NCI-H345 (cell line): ENCODE results near the gene RBM47.

Experiments used
- DNase-seq: peaks from one replicate; lab custom pipeline; 2025; lab: John Stamatoyannopoulos, UW

RBM47 gene

GRCh38 chr4:40586729-40587128 is 42.9 kb downstream of the RBM47 start:
- DNase-seq = no peak

DNA sequence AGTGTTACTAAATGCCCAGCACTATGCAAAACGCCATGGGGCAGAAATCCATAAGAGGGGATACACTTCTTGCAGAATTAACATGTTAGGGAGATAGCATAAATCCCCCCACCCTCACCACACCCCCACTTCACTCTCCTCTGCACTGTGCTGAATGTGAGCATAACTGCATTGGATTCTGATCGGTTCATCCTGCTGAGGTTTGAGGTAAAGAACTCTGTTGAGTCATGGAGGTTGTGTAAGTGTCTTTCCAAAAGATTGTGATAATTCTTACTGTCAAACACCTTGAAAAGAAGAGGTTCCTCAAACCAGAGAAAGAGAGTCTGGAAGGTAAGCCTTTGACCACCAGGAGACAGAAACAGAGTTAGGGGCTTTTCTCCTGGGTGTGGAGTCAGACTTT is 43.6 kb downstream of the RBM47 start:
- DNase-seq = no peak

GRCh38 chr4:40585201-40585799 is 44.4 kb downstream of the RBM47 start:
- DNase-seq = no peak

DNA sequence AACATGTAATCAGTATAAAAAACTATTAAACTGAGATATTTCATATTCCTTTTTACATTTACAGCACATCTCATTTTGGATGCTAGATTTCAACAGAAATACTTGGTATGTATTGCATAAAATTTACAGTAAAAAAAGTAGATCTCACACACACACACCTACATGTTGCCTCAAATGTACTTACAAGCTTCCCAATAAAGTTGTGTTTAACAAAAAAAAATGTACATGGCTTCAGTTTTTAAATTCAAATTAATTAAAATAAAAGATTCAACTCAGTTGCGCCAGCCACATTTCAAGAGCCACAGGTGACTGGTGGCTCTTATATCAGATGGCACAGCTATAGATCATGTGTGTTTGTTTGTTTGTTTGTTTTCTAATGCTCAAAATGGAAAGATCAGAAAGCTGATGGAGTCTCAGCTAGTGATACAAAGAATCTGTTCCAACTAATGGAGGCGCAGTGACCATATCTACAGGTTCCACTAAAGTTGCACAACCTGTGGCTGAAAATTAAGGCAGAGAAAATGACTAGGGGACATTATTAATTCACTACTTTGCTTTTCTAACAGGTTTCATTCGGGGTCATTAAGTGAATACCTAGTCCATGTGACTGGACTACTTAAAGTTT is 45.0 kb downstream of the RBM47 start:
- no peak for DNase-seq

DNA sequence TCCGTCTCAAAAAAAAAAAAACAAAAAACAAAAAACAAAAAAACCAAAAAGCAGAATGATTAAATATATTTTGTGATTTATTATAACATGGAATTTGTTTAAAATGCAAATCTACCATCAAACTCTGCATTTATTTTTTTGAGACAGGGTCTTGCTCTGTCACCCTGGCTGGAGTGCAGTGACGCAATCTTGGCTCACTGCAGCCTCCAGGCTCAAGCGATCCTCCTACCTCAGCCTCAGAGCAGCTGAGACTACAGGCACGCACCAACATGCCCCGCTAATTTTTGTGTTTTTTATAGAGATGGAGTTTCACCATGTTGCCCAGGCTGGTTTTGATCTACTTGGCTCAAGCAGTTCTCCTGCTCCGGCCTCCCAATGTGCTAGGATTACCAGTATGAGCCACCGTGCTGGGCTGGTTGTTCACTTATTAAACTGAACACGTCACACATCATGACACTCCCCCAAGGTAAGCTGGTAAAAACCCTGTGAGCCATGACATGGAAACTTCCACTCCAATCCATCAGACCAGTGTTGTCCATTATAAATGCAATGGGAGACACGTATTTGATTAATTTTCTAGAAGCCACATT is 45.7 kb downstream of the RBM47 start:
- no peak for DNase-seq

DNA sequence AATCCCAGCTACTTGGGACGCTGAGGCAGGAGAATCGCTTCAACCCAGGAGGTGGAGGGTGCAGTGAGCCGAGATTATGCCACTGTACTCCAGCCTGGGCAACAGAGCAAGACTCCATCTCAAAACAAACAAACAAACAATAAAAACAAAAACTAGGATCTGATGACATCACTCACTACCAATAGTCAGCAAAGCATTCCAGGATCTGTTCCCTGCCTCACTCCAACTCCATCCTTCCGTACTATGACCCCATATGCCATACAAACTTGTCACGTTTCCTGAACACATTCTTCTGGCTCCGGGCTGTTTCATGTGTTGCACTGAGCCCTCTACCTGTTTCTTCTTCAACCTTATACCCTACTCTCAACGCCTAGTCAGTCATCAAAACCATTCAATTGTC is 47.3 kb downstream of the RBM47 start:
- no peak for DNase-seq

GRCh38 chr4:40581254-40582140 is 48.2 kb downstream of the RBM47 start:
- no peak for DNase-seq

DNA sequence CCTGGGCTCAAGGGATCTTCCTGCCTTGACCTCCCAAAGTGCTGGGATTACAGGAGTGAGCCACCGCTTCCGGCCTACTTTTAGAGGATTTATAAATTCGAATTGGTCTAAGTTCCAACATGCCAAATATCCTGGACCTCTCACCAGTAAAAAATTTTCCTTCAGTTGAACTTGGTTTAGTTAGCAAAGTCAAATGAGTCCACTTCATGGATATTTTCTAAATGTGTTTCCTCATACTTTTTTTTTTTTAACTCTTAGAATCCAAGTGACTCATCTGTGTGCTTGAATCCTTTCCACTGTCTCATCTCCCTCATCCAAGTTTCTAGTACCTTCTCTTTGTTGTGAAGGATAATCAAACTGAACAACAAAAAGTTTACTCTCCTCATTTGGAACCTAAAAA is 49.7 kb downstream of the RBM47 start:
- DNase-seq = no peak

DNA sequence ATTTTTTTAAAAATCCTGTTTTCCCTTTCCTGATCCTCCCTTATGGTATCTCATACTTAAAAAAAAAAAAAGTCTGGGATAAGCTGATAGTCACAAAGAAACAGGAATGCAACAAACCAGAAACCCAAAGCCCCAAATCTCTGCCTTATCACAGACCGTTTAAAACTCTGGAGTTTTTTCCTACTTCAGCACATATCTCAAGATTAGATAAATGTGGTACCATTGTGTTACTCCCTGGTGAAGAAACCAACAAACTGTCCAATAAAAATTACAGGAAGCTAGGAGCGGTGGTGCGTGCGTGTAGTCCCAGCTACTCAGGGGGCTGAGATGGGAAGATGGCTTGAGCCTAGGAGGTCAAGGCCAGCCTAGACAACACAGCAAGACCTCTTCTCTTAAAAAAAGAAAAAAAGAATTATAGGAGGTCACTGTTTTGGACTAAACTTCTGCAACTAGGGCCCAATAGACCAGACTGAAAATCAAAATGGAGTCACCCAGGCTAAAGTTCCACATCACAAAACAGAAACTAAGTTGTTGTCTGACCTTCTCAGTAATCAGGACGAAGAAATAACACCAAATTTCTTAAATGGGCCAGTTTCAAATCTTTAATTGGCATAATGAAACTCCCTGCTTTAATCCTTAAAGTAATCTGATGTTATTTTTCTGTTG is 51.9 kb downstream of the RBM47 start:
- no peak for DNase-seq

- DNase-seq = peak; percentile 30
Measured at GRCh38 chr4:40576651-40577480, 52.8 kb downstream of the RBM47 start.

DNA sequence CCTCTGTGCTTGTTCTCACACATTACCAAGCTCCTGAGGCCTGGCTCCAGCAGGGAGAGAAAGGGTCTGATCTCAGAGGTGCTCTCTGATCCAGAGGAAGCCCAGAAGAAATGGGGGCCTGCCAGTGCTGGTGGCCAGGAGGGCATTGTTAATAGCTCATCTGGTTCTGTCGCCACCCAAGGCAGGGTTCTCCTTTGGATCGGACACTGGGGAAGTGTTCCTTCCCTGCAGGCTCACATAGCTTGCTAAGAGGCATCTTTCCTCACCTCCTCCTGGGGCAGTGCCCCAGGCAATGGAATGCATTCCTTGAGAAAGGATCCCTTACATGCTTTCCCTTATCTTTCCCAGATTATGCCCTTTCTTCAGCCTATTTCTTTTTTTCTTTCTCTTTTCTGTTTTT is 53.8 kb downstream of the RBM47 start:
- DNase-seq = no peak

- DNase-seq = no peak
Measured at GRCh38 chr4:40573593-40574311, 55.9 kb downstream of the RBM47 start.

DNA sequence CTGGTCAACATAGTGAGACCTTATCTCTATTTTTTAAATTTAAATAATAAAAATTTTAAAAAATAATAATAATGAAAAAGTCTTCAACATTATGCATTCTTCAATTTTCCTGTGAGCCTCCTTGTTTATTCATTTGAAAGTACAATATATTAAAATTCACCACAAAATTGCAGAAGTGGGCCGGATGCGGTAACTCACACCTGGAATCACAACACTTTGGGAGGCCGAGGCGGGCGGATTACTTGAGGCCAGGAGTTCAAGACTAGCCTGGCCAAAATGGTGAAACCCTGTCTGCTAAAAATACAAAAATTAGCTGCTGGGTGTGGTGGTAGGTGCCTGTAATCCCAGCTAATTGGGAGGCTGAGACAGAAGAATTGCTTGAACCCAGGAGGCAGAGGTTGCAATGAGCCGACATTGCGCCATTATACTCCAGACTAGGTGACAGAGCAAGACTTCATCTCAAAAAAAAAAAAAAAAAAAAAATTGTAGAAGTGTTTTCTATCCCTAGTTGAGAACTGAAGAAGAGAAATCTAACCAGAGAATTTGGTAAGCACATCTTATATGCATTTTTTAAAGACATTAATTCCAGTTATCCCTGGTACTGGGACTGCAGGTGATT is 56.9 kb downstream of the RBM47 start:
- DNase-seq = no peak

GRCh38 chr4:40571208-40571607 is 58.5 kb downstream of the RBM47 start:
- DNase-seq = no peak

GRCh38 chr4:40570348-40571077 is 59.2 kb downstream of the RBM47 start:
- no peak for DNase-seq

- no peak for DNase-seq
Measured at GRCh38 chr4:40564815-40565483, 64.7 kb downstream of the RBM47 start.

GRCh38 chr4:40564004-40564403 is 65.7 kb downstream of the RBM47 start:
- DNase-seq = no peak

GRCh38 chr4:40563401-40563800 is 66.3 kb downstream of the RBM47 start:
- DNase-seq = no peak

GRCh38 chr4:40562681-40563080 is 67.0 kb downstream of the RBM47 start:
- no peak for DNase-seq
